H9 (cell line): Measurements from ENCODE around the gene NFASC. TPM values are rescaled to one million over a fixed set of nuclear protein-coding genes. Genes with fewer than 3 reads are reported as not detected.
A peak's percentile ranks its signal among the peaks of the same experiment; 100 is the strongest.

Experiments
- DNase-seq: peaks from one replicate; pipeline ENCODE4 v3.0.0-alpha.2; 2017
- H2AFZ ChIP-seq: one replicate; pipeline ENCODE4 v1.6.1; 2013; ENCODE audit warnings: mild to moderate bottlenecking, low read length, control low read depth, moderate library complexity
- H2AK5ac ChIP-seq: 2 replicates; pipeline ENCODE4 v1.6.1; 2013; ENCODE audit warnings: low read length, control low read depth, mixed read lengths; ENCODE audit not compliant: insufficient read length
- H2BK120ac ChIP-seq: one replicate; pipeline ENCODE4 v1.6.1; 2013; ENCODE audit warnings: low read depth, mild to moderate bottlenecking, low read length, control low read depth, inconsistent platforms; ENCODE audit not compliant: poor library complexity, severe bottlenecking
- H2BK12ac ChIP-seq: 2 replicates; pipeline ENCODE4 v1.6.1; 2013; ENCODE audit warnings: low read length, control low read depth, mixed read lengths, low read depth; ENCODE audit not compliant: insufficient read length
- H2BK15ac ChIP-seq: 2 replicates; pipeline ENCODE4 v1.6.1; 2013; ENCODE audit warnings: low read depth, low read length, control low read depth
- H2BK20ac ChIP-seq: one replicate; pipeline ENCODE4 v1.6.1; 2013; ENCODE audit warnings: low read depth, mild to moderate bottlenecking, low read length, control low read depth, inconsistent platforms; ENCODE audit not compliant: poor library complexity, severe bottlenecking
- H2BK5ac ChIP-seq: 2 replicates; pipeline ENCODE4 v1.6.1; 2013; ENCODE audit warnings: low read length, control low read depth, mixed read lengths; ENCODE audit not compliant: insufficient read length
- H3K14ac ChIP-seq: 2 replicates; pipeline ENCODE4 v1.6.1; 2013; ENCODE audit warnings: low read length, control low read depth; ENCODE audit not compliant: insufficient read depth
- H3K18ac ChIP-seq: 2 replicates; pipeline ENCODE4 v1.6.1; 2013; ENCODE audit warnings: low read depth, mild to moderate bottlenecking, mixed read lengths, low read length, control low read depth; ENCODE audit not compliant: insufficient read length
- H3K23ac ChIP-seq: 2 replicates; pipeline ENCODE4 v1.6.1; 2013; ENCODE audit warnings: low read length, control low read depth, mixed read lengths, low read depth; ENCODE audit not compliant: insufficient read length
- H3K23me2 ChIP-seq: 2 replicates; pipeline ENCODE4 v1.6.1; 2013; ENCODE audit warnings: low read depth, mild to moderate bottlenecking, mixed read lengths, low read length, control low read depth; ENCODE audit not compliant: insufficient read length, poor library complexity, severe bottlenecking
- H3K27ac ChIP-seq: 2 replicates; pipeline ENCODE4 v1.5.1; 2013; ENCODE audit warnings: low read length, control low read depth, mixed read lengths, low read depth; ENCODE audit not compliant: insufficient read length
- H3K27me3 ChIP-seq: 2 replicates; pipeline ENCODE4 v1.6.1; 2013; ENCODE audit warnings: low read length, control low read depth, inconsistent platforms; ENCODE audit not compliant: insufficient read depth
- H3K4ac ChIP-seq: 2 replicates; pipeline ENCODE4 v1.6.1; 2013; ENCODE audit warnings: low read depth, mild to moderate bottlenecking, control low read depth, inconsistent platforms, low read length, moderate library complexity
- H3K4me1 ChIP-seq: 2 replicates; pipeline ENCODE4 v1.6.1; 2013; ENCODE audit warnings: low read length, control low read depth, inconsistent platforms; ENCODE audit not compliant: insufficient read depth
- H3K4me2 ChIP-seq: 2 replicates; pipeline ENCODE4 v1.6.1; 2013; ENCODE audit warnings: low read length, control low read depth, mixed read lengths; ENCODE audit not compliant: insufficient read length, insufficient read depth
- H3K56ac ChIP-seq: 2 replicates; pipeline ENCODE4 v1.6.1; 2013; ENCODE audit warnings: low read depth, mild to moderate bottlenecking, mixed read lengths, low read length, control low read depth; ENCODE audit not compliant: insufficient read length
- H3K79me1 ChIP-seq: 2 replicates; pipeline ENCODE4 v1.6.1; 2013; ENCODE audit warnings: low read depth, mild to moderate bottlenecking, moderate library complexity, low read length, control low read depth, inconsistent platforms; ENCODE audit not compliant: insufficient read depth, poor library complexity, severe bottlenecking
- H3K79me2 ChIP-seq: 2 replicates; pipeline ENCODE4 v1.6.1; 2013; ENCODE audit warnings: low read length, control low read depth, inconsistent platforms; ENCODE audit not compliant: insufficient read depth
- H3K9ac ChIP-seq: 2 replicates; pipeline ENCODE4 v1.6.1; 2013; ENCODE audit warnings: low read length, control low read depth, mixed read lengths; ENCODE audit not compliant: insufficient read length; ENCODE audit errors: extremely low read depth
- H3K9me3 ChIP-seq: one replicate; pipeline ENCODE4 v1.6.1; 2013; ENCODE audit warnings: low read depth, low read length, inconsistent platforms; ENCODE audit not compliant: control insufficient read depth
- H3T11ph ChIP-seq: one replicate; pipeline ENCODE4 v1.6.1; 2013; ENCODE audit warnings: mild to moderate bottlenecking, low read length, control low read depth, inconsistent platforms
- H4K20me1 ChIP-seq: one replicate; pipeline ENCODE4 v1.6.1; 2013; ENCODE audit not compliant: control insufficient read depth, insufficient read length, insufficient read depth
- H4K5ac ChIP-seq: 2 replicates; pipeline ENCODE4 v1.6.1; 2013; ENCODE audit warnings: low read depth, mild to moderate bottlenecking, mixed read lengths, low read length, control low read depth; ENCODE audit not compliant: insufficient read length
- H4K8ac ChIP-seq: replicated peaks from 2 replicates; pipeline ENCODE4 v1.6.1; 2013; ENCODE audit warnings: low read length, control low read depth, mixed read lengths, low read depth; ENCODE audit not compliant: insufficient read length
- H4K91ac ChIP-seq: 2 replicates; pipeline ENCODE4 v1.6.1; 2013; ENCODE audit warnings: low read depth, mild to moderate bottlenecking, moderate library complexity, mixed read lengths, low read length, control low read depth; ENCODE audit not compliant: insufficient read length
- H3K27ac Mint-ChIP-seq, 3 experiments: 2 replicates in 2 of 3; 3 replicates in 1 of 3; pipeline ENCODE4 v1.8.0; 2020 to 2021; ENCODE audit warnings: mixed read lengths in 3 of 3, mild to moderate bottlenecking in 1 of 3, moderate library complexity in 1 of 3
- H3K27me3 Mint-ChIP-seq: 2 replicates; pipeline ENCODE4 v1.8.0; 2021; ENCODE audit warnings: low read depth, mild to moderate bottlenecking, moderate library complexity, mixed read lengths
- H3K36me3 Mint-ChIP-seq, 3 experiments: 2 replicates in 2 of 3; 3 replicates in 1 of 3; pipeline ENCODE4 v1.8.0; 2020 to 2021; ENCODE audit warnings: low read depth in 3 of 3, mixed read lengths in 3 of 3; ENCODE audit not compliant: insufficient read depth in 1 of 3
- H3K4me1 Mint-ChIP-seq, 2 experiments: 2 replicates each; pipeline ENCODE4 v1.8.0; 2020; ENCODE audit warnings: mixed read lengths in 2 of 2
- H3K4me3 Mint-ChIP-seq, 2 experiments: 2 replicates in 1 of 2; 3 replicates in 1 of 2; pipeline ENCODE4 v1.8.0; 2020 to 2021; ENCODE audit warnings: mild to moderate bottlenecking in 2 of 2, mixed read lengths in 2 of 2, moderate library complexity in 1 of 2
- H3K9me3 Mint-ChIP-seq, 2 experiments: 2 replicates in 1 of 2; 3 replicates in 1 of 2; pipeline ENCODE4 v1.8.0; 2020; ENCODE audit warnings: mild to moderate bottlenecking in 2 of 2, mixed read lengths in 2 of 2, moderate library complexity in 1 of 2
- CTCF ChIP-seq: fragments of 200-600 bp; sonication (generic); conservative IDR thresholded peaks from 3 replicates; pipeline ENCODE4 v1.8.0; 2021; ENCODE audit warnings: antibody characterized with exemption, mild to moderate bottlenecking
- WGBS: extraction: QIAGEN DNeasy Blood & Tissue Kit; methylation state at CpG from one replicate; pipeline ENCODE4 v1.1.7; 2013; ENCODE audit warnings: missing lambda C conversion rate, low lambda C conversion rate, mixed read lengths; ENCODE audit not compliant: insufficient read length; ENCODE audit errors: extremely low coverage; 5-methylcytosine and 5-hydroxymethylcytosine counted together
- total RNA-seq: library from RNA; stranded (reverse); gene quantifications from 2 replicates; pipeline ENCODE4 v1.2.1, GENCODE V29; 2021

NFASC gene
- total RNA-seq, 1 experiment from 2014 or later: 5.0 TPM

- Mint-ChIP-seq H3K27ac (no peak overlapping the region; a peak in 3 of 7 replicates), H3K4me3 (no peak overlapping the region; a peak in 1 of 5 replicates), H3K9me3 (no peaks in the 10 kb centered on the region), H3K27me3 (peaks cover 50% of the 10 kb centered on the region), H3K4me1 (peaks cover 25 to 26% of the 10 kb centered on the region in 2 experiments), H3K36me3 (no peaks in the 10 kb centered on the region)
- H3T11ph ChIP-seq: no peak overlapping the region
- H3K4me2 ChIP-seq: no peak overlapping the region
- no peaks in the 10 kb centered on the region for H4K20me1 ChIP-seq
- H4K5ac ChIP-seq: no peak overlapping the region
- no peak overlapping the region for H3K23ac ChIP-seq
- no peak overlapping the region for H4K8ac ChIP-seq
- no peak for TF ChIP-seq CTCF
- no CpG with 5 or more reads among the region's 10 CpGs for WGBS
- H3K27ac ChIP-seq: no peak overlapping the region
- H3K56ac ChIP-seq: no peak overlapping the region
- H3K4ac ChIP-seq: no peak overlapping the region
- H2BK20ac ChIP-seq: no peak overlapping the region
- no peaks in the 10 kb centered on the region for H3K79me2 ChIP-seq
- no peak overlapping the region for H2BK12ac ChIP-seq
- H3K9ac ChIP-seq: no peak overlapping the region
- peak; percentile 47 for DNase-seq
- no peak overlapping the region for H2AK5ac ChIP-seq
- no peak overlapping the region for H2BK15ac ChIP-seq
- H3K4me1 ChIP-seq: peaks cover 3% of the 10 kb centered on the region; the same call in 1 of the 2 replicates
- no peak overlapping the region for H2BK5ac ChIP-seq
- H3K18ac ChIP-seq: no peak overlapping the region
- H4K91ac ChIP-seq: no peak overlapping the region
- H3K23me2 ChIP-seq: no peaks in the 10 kb centered on the region
- H2AFZ ChIP-seq: no peak overlapping the region
- H3K9me3 ChIP-seq: no peaks in the 10 kb centered on the region
- no peak overlapping the region for H2BK120ac ChIP-seq
- no peak overlapping the region for H3K14ac ChIP-seq
- H3K27me3 ChIP-seq: no peaks in the 10 kb centered on the region
- H3K79me1 ChIP-seq: no peaks in the 10 kb centered on the region
Measured at GRCh38 chr1:205003358-205004131, 132.9 kb downstream of the NFASC start.
